ENCODE data around the gene PRR19. TPM values are rescaled to one million over a fixed set of nuclear protein-coding genes. Genes with fewer than 3 reads are reported as not detected.

The PRR19 gene
- total RNA-seq, 2 experiments from 2014 or later = 0.89 to 1.1 TPM

- Mint-ChIP-seq H3K27ac (peak overlapping the region; percentile 74), H3K36me3 (peaks cover 9% of the 10 kb centered on the region), H3K4me1 (peaks cover 61% of the 10 kb centered on the region), H3K4me3 (no peak overlapping the region), H3K9me3 (ENCODE audit: low read depth) (no peaks in the 10 kb centered on the region), H3K27me3 (no peaks in the 10 kb centered on the region)
- CTCF ChIA-PET = no interaction called here
- ATAC-seq (no peak), DNase-seq (no peak)
Observed at GRCh38 chr19:42274065-42274682, 27.8 kb upstream of the PRR19 start.

GRCh38 chr19:42275103-42275502, 26.8 kb upstream of the PRR19 start:
- Mint-ChIP-seq H3K9me3 (ENCODE audit: low read depth) (no peaks in the 10 kb centered on the region), H3K4me3 (no peak overlapping the region), H3K27me3 (no peaks in the 10 kb centered on the region), H3K27ac (peak overlapping the region; percentile 74), H3K36me3 (peaks cover 5% of the 10 kb centered on the region), H3K4me1 (peaks cover 62% of the 10 kb centered on the region)
- CTCF ChIA-PET = interaction anchor here (5.8 kb wide), 1 partner anchor 30 kb away, joined by 87 read pairs; the partner anchor contains the start of gene GSK3A
- no peak for DNase-seq
- ATAC-seq = no peak

GRCh38 chr19:42275517-42275916, 26.4 kb upstream of the PRR19 start:
- H3K36me3 Mint-ChIP-seq = peaks cover 5% of the 10 kb centered on the region
- CTCF ChIA-PET = interaction anchor here (5.8 kb wide), 1 partner anchor 30 kb away, joined by 87 read pairs; the partner anchor contains the start of gene GSK3A
- no peaks in the 10 kb centered on the region for H3K27me3 Mint-ChIP-seq
- H3K4me1 Mint-ChIP-seq = peaks cover 57% of the 10 kb centered on the region
- DNase-seq (no peak), ATAC-seq (no peak)
- peak overlapping the region; percentile 79 for H3K27ac Mint-ChIP-seq
- no peaks in the 10 kb centered on the region for H3K9me3 Mint-ChIP-seq (ENCODE audit: low read depth)
- no peak overlapping the region for H3K4me3 Mint-ChIP-seq

- Mint-ChIP-seq H3K27ac (peak overlapping the region; percentile 79), H3K27me3 (no peaks in the 10 kb centered on the region), H3K4me3 (no peak overlapping the region), H3K4me1 (peaks cover 52% of the 10 kb centered on the region), H3K9me3 (ENCODE audit: low read depth) (no peaks in the 10 kb centered on the region), H3K36me3 (peaks cover 5% of the 10 kb centered on the region)
- CTCF ChIA-PET = interaction anchor here (1.9 to 5.8 kb wide), 3 partner anchors 19 to 144 kb away, joined by 6 to 87 read pairs (median 19); partner anchors contain the start of genes GSK3A and POU2F2
- ATAC-seq (no peak), DNase-seq (peak; percentile 63)
Observed at GRCh38 chr19:42276284-42276683, 25.6 kb upstream of the PRR19 start.

- H3K27me3 Mint-ChIP-seq = no peaks in the 10 kb centered on the region
- CTCF ChIA-PET = interaction anchor here (0.8 to 5.8 kb wide), 4 partner anchors 19 to 144 kb away, joined by 3 to 87 read pairs (median 12); partner anchors contain the start of genes GSK3A and POU2F2
- H3K4me1 Mint-ChIP-seq = peaks cover 49% of the 10 kb centered on the region
- H3K36me3 Mint-ChIP-seq = peaks cover 5% of the 10 kb centered on the region
- no peak overlapping the region for H3K4me3 Mint-ChIP-seq
- DNase-seq (peak; percentile 65), ATAC-seq (peak; percentile 8)
- peak overlapping the region; percentile 79 for H3K27ac Mint-ChIP-seq
- no peaks in the 10 kb centered on the region for H3K9me3 Mint-ChIP-seq (ENCODE audit: low read depth)
Observed at GRCh38 chr19:42276821-42277220, 25.1 kb upstream of the PRR19 start.

- Mint-ChIP-seq H3K4me3 (no peak overlapping the region), H3K27me3 (no peaks in the 10 kb centered on the region), H3K27ac (peak overlapping the region; percentile 29), H3K36me3 (peaks cover 5% of the 10 kb centered on the region), H3K9me3 (ENCODE audit: low read depth) (no peaks in the 10 kb centered on the region), H3K4me1 (peaks cover 49% of the 10 kb centered on the region)
- DNase-seq (no peak), ATAC-seq (no peak)
- CTCF ChIA-PET = interaction anchor here (0.8 to 5.8 kb wide), 6 partner anchors 18 to 169 kb away, joined by 3 to 87 read pairs (median 12); partner anchors contain the start of genes GSK3A and POU2F2
Observed at GRCh38 chr19:42277821-42278451, 24.0 kb upstream of the PRR19 start.

- Mint-ChIP-seq H3K27me3 (no peaks in the 10 kb centered on the region), H3K36me3 (peaks cover 1% of the 10 kb centered on the region), H3K4me3 (no peak overlapping the region), H3K27ac (peak overlapping the region; percentile 95), H3K9me3 (ENCODE audit: low read depth) (no peaks in the 10 kb centered on the region), H3K4me1 (peaks cover 49% of the 10 kb centered on the region)
- CTCF ChIA-PET = interaction anchor here (0.6 to 5.8 kb wide), 23 partner anchors 8 to 170 kb away, joined by 3 to 87 read pairs (median 7); partner anchors contain the start of genes CIC, DEDD2, ERF and GSK3A
- no peak for DNase-seq
- no peak for ATAC-seq
Observed at GRCh38 chr19:42278452-42279154, 23.3 kb upstream of the PRR19 start.

- no peaks in the 10 kb centered on the region for H3K9me3 Mint-ChIP-seq (ENCODE audit: low read depth)
- peak overlapping the region; percentile 95 for H3K27ac Mint-ChIP-seq
- DNase-seq (no peak), ATAC-seq (no peak)
- CTCF ChIA-PET = interaction anchor here (0.6 to 5.8 kb wide), 38 partner anchors 9 to 404 kb away, joined by 3 to 87 read pairs (median 5); partner anchors contain the start of genes CIC, DEDD2, ERF and GSK3A
- no peaks in the 10 kb centered on the region for H3K27me3 Mint-ChIP-seq
- H3K36me3 Mint-ChIP-seq = no peaks in the 10 kb centered on the region
- H3K4me1 Mint-ChIP-seq = peaks cover 49% of the 10 kb centered on the region
- H3K4me3 Mint-ChIP-seq = no peak overlapping the region
Observed at GRCh38 chr19:42279155-42279901, 22.6 kb upstream of the PRR19 start.

- Mint-ChIP-seq H3K36me3 (no peaks in the 10 kb centered on the region), H3K27ac (peak overlapping the region; percentile 95), H3K9me3 (ENCODE audit: low read depth) (no peaks in the 10 kb centered on the region), H3K27me3 (no peaks in the 10 kb centered on the region), H3K4me3 (no peak overlapping the region), H3K4me1 (peaks cover 47% of the 10 kb centered on the region)
- CTCF ChIA-PET = interaction anchor here (0.6 to 5.8 kb wide), 38 partner anchors 9 to 405 kb away, joined by 3 to 87 read pairs (median 5); partner anchors contain the start of genes CIC, DEDD2, ERF and GSK3A
- DNase-seq (peak; percentile 94), ATAC-seq (peak; percentile 60)
Observed at GRCh38 chr19:42279902-42280814, 21.8 kb upstream of the PRR19 start.

GRCh38 chr19:42280815-42281145, 21.2 kb upstream of the PRR19 start:
- no peak overlapping the region for H3K4me3 Mint-ChIP-seq
- no peaks in the 10 kb centered on the region for H3K9me3 Mint-ChIP-seq (ENCODE audit: low read depth)
- peaks cover 49% of the 10 kb centered on the region for H3K4me1 Mint-ChIP-seq
- no peaks in the 10 kb centered on the region for H3K27me3 Mint-ChIP-seq
- DNase-seq (no peak), ATAC-seq (no peak)
- CTCF ChIA-PET = interaction anchor here (1.3 to 5.8 kb wide), 11 partner anchors 11 to 157 kb away, joined by 3 to 87 read pairs (median 8); partner anchors contain the start of genes CIC, GSK3A and POU2F2
- no peaks in the 10 kb centered on the region for H3K36me3 Mint-ChIP-seq
- H3K27ac Mint-ChIP-seq = no peak overlapping the region

- Mint-ChIP-seq H3K27ac (peak overlapping the region; percentile 76), H3K9me3 (ENCODE audit: low read depth) (no peaks in the 10 kb centered on the region), H3K36me3 (no peaks in the 10 kb centered on the region), H3K27me3 (no peaks in the 10 kb centered on the region), H3K4me3 (no peak overlapping the region), H3K4me1 (peaks cover 49% of the 10 kb centered on the region)
- CTCF ChIA-PET = interaction anchor here (1.0 to 5.8 kb wide), 6 partner anchors 14 to 65 kb away, joined by 3 to 87 read pairs (median 8); partner anchors contain the start of gene GSK3A
- DNase-seq (peak; percentile 56), ATAC-seq (no peak)
Observed at GRCh38 chr19:42281146-42281826, 20.6 kb upstream of the PRR19 start.

Measured in activated CD8-positive, alpha-beta memory T cell treated with anti-CD3 and anti-CD28 coated beads, Interleukin-2, amount 10 ng/mL, durations not matched to agents 7 days and 5 days (primary cell).